ENCODE measurements around the gene MISFA. TPM values are rescaled to one million over a fixed set of nuclear protein-coding genes. Genes with fewer than 3 reads are reported as not detected.

MISFA gene
- under 0.01 and 0.32 TPM in 2 replicates for total RNA-seq

DNA sequence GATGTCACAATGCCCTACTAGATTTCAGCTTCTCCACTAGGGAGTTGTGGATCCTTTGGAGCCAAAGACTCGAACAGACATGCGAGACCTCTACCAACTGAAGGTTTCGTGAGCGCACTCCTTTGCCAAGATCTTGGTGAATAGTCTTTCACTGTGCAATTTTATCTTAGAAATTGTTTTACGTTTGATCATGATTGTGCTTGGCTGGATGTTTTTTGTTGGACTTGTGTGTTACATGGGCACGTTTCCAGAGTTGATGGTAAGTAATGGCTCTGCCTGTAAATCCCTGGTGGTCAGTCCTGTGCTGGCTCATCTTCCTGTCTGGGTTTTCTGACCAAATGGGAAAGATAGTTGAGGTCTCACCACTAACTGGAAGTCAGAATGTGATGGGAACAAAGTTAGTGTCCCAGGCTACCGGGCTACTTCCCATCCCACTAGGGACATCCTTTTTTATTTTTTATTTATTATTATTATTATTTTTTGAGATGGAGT, at the start of gene MISFA:
MISFA (plus strand) TSS at position 51 of the 492 bp plus-strand sequence; CDS start at position 191, 140 bp downstream.
- TF ChIP-seq, protein P1, sequence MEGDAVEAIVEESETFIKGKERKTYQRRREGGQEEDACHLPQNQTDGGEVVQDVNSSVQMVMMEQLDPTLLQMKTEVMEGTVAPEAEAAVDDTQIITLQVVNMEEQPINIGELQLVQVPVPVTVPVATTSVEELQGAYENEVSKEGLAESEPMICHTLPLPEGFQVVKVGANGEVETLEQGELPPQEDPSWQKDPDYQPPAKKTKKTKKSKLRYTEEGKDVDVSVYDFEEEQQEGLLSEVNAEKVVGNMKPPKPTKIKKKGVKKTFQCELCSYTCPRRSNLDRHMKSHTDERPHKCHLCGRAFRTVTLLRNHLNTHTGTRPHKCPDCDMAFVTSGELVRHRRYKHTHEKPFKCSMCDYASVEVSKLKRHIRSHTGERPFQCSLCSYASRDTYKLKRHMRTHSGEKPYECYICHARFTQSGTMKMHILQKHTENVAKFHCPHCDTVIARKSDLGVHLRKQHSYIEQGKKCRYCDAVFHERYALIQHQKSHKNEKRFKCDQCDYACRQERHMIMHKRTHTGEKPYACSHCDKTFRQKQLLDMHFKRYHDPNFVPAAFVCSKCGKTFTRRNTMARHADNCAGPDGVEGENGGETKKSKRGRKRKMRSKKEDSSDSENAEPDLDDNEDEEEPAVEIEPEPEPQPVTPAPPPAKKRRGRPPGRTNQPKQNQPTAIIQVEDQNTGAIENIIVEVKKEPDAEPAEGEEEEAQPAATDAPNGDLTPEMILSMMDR (IDR thresholded peaks at IDR 0.05; ENCODE audit: insufficient read depth, low read depth, low read length), result no peak
- H3K4me3 ChIP-seq (ENCODE audit: low read depth, low read length), result no peak within 1 kb of the TSS
- no peak for DNase-seq (ENCODE audit: low read depth)

DNA sequence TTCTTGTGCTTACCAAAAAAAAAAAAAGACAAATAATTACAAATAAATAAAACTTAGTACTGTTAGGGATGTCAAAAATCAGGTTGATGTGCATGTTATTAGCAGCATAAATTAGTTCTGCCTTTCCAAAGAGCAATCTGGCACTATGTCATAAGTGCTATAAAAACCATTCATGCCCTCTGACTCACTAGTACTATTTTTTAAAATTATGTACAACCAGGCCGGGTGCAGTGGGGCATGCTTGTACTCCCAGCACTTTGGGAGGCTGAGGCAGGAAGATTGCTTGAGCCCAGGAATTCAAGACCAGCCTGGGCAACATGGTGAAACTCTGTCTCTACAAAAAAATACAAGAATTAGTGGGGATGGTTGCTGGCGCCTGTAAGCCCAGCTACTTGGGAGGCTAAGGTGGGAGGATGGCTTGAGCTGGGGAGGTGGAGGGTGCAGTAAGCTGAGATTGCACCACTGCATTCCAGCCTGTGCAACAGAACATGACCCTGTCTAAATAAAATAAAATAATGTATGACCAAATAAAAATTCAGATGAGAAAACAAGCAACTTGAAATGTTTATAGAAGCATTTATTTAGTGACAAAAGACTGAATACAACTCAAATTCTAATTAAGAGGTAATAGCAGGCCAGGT, 36.4 kb upstream of the MISFA start:
- H3K4me3 ChIP-seq (ENCODE audit: low read depth, low read length), result no peak overlapping the region
- DNase-seq (ENCODE audit: low read depth), result peak; percentile 56
- TF ChIP-seq, protein P1 (IDR thresholded peaks at IDR 0.05; ENCODE audit: insufficient read depth, low read depth, low read length), result no peak

GRCh38 chr11:18564149-18564548, 35.4 kb upstream of the MISFA start:
- no peak overlapping the region for H3K4me3 ChIP-seq (ENCODE audit: low read depth, low read length)
- TF ChIP-seq, protein P1 (IDR thresholded peaks at IDR 0.05; ENCODE audit: insufficient read depth, low read depth, low read length), result no peak
- no peak for DNase-seq (ENCODE audit: low read depth)

GRCh38 chr11:18566406-18566805, 33.2 kb upstream of the MISFA start:
- no peak for DNase-seq (ENCODE audit: low read depth)
- no peak overlapping the region for H3K4me3 ChIP-seq (ENCODE audit: low read depth, low read length)
- TF ChIP-seq, protein P1 (IDR thresholded peaks at IDR 0.05; ENCODE audit: insufficient read depth, low read depth, low read length), result no peak

- no peak overlapping the region for H3K4me3 ChIP-seq (ENCODE audit: low read depth, low read length)
- TF ChIP-seq, protein P1 (IDR thresholded peaks at IDR 0.05; ENCODE audit: insufficient read depth, low read depth, low read length), result no peak
- no peak for DNase-seq (ENCODE audit: low read depth)
Measured at GRCh38 chr11:18567081-18567480, 32.5 kb upstream of the MISFA start.

- no peak overlapping the region for H3K4me3 ChIP-seq (ENCODE audit: low read depth, low read length)
- TF ChIP-seq, protein P1 (IDR thresholded peaks at IDR 0.05; ENCODE audit: insufficient read depth, low read depth, low read length), result no peak
- no peak for DNase-seq (ENCODE audit: low read depth)
Measured at GRCh38 chr11:18575361-18575760, 24.2 kb upstream of the MISFA start.

Data from fibroblast of villous mesenchyme (primary cell).